ENCODE data around the gene IQCH. TPM values are rescaled to one million over a fixed set of nuclear protein-coding genes. Genes with fewer than 3 reads are reported as not detected.

Gene IQCH
- 2.4 and 2.9 TPM in 2 replicates for total RNA-seq

GRCh38 chr15:67254238-67255175 is at the start of gene IQCH, which contains the start of gene AAGAB:
Gene IQCH, plus strand, starts transcription at chr15:67254786. Its CDS starts 111 bp downstream, at chr15:67254897.
Gene AAGAB, minus strand, starts transcription at chr15:67254661. Its CDS starts 30 bp downstream, at chr15:67254631.

DNA sequence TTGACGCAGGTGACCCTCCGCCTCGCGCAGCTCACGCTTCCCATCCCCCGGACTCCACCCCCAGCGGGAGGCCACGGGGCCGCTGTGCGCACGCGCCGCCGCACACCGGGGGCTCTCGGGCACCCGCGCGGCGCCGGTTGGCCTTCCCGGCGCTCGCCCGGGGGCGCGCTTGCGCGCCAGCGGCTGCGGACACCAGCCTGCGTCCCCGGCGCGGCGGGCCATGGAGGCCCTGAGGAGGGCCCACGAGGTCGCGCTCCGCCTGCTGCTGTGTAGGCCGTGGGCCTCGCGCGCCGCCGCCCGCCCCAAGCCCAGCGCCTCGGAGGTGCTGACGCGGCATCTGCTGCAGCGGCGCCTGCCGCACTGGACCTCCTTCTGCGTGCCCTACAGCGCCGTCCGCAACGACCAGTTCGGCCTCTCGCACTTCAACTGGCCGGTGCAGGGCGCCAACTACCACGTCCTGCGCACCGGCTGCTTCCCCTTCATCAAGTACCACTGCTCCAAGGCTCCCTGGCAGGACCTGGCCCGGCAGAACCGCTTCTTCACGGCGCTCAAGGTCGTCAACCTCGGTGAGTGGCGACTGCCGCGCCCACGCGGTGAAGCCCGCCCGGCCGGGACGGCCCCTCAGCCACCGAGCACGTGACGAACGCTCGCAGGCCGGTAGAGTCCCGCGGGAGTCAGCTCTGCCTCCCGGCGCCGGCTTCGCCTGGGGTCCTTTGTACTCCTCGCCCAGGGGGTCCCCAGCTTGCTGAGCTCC is 266.6 kb downstream of the IQCH start, which contains the start of gene C15orf61:
C15orf61 (plus strand) TSS at position 103 of the 754 bp plus-strand sequence; CDS start at position 221, 118 bp downstream.

DNA sequence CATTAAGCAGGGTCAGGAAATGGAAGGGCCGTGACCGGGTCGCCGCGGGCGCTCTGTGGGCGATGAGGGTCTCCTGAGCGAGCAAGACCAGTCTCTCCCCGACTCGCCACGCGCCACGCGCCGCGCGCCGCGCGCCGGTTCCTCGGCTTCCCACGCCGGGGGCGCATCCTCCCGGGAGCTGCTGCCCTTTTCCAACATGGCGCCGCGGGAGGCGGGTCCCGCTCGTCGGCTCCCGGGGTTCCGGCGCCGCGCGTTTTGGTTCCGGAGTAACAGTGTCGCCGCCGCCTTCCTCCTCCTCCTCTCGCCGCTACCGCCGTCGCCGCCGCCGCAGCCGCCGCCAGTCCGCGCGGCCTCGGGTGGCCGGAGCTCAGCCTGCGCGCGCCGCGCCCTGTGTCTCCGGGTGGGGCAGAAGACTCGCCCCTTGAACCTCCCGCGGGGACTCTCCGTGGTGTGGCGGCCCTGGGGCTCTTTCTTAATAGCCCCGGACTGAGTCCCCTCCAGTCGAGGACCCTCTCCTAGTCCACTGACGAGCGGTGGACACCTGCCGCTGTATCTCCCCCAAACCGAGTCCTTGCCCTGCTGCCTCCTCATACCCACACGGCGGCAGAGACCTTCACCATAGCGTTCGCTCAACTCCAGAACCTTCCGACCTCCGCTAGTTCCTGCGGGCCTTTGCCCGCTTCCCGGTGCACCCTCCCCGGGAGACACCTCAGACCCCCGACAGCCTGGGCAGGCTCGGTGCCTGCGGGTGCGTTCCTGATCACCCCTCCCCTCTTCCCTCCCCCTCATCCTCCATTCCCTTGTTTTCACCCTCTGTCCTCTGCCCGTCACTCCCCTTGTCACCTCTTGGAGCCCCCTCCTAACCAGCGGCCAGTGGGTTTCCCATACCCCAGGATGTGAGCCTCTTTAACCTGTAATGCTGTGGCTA is 288.1 kb downstream of the IQCH start, which contains the start of gene MAP2K5:
MAP2K5 (plus strand) TSS at position 284 of the 928 bp plus-strand sequence; CDS start at position 917, 633 bp downstream.

Other genes with a start within 250 kb of the IQCH start
- gene SMAD3, start 189.2 kb upstream of the IQCH start, total RNA-seq: 48.9 and 90.6 TPM in 2 replicates
- 44.4 and 51.5 TPM in 2 replicates for gene AAGAB, start 125 bp upstream of the IQCH start, total RNA-seq